Parathyroid adenoma (tissue), 2 donors: ENCODE results near the gene KRT16.
"Not testable (repeated sequence)": the region's sequence is repeated elsewhere in the genome, so short reads cannot be mapped to it uniquely, and the experiment has no call there.

Source experiments
- H2AFZ ChIP-seq: fragments of 300-600 bp; sonication (generic); one replicate; pipeline ENCODE4 v1.7.0; 2017; ENCODE audit warnings: antibody characterized with exemption, mild to moderate bottlenecking
- H3K27ac ChIP-seq: fragments of 300-600 bp; sonication (generic); one replicate; pipeline ENCODE4 v1.7.0; 2017
- H3K27me3 ChIP-seq: fragments of 300-600 bp; sonication (generic); one replicate; pipeline ENCODE4 v1.7.0; 2017; ENCODE audit warnings: low read length; ENCODE audit not compliant: control insufficient read depth, insufficient read depth
- H3K36me3 ChIP-seq: fragments of 300-600 bp; sonication (generic); one replicate; pipeline ENCODE4 v1.7.0; 2017; ENCODE audit warnings: low read length; ENCODE audit not compliant: control insufficient read depth, insufficient read depth
- H3K4me1 ChIP-seq: fragments of 300-600 bp; sonication (generic); one replicate; pipeline ENCODE4 v1.7.0; 2017; ENCODE audit warnings: control low read depth
- H3K4me2 ChIP-seq: fragments of 300-600 bp; sonication (generic); one replicate; pipeline ENCODE4 v1.7.0; 2017; ENCODE audit warnings: low read length
- H3K4me3 ChIP-seq: fragments of 300-600 bp; sonication (generic); one replicate; pipeline ENCODE4 v1.7.0; 2017; ENCODE audit warnings: low read depth, low read length
- H3K79me2 ChIP-seq: fragments of 300-600 bp; sonication (generic); one replicate; pipeline ENCODE4 v1.7.0; 2017; ENCODE audit warnings: control low read depth
- H3K9ac ChIP-seq: fragments of 300-600 bp; sonication (generic); one replicate; pipeline ENCODE4 v1.7.0; 2017; ENCODE audit warnings: mild to moderate bottlenecking
- H3K9me3 ChIP-seq: fragments of 300-600 bp; sonication (generic); one replicate; pipeline ENCODE4 v1.7.0; 2017; ENCODE audit warnings: low read length; ENCODE audit not compliant: control insufficient read depth
- TF ChIP-seq, protein P1 (sequence below): fragments of 300-600 bp; sonication (generic); IDR thresholded peaks from one replicate; pipeline ENCODE4 v1.7.0; 2017; ENCODE audit warnings: antibody characterized with exemption, mild to moderate bottlenecking
- donor health status: primary hyperparathyroidism.

The KRT16 gene

GRCh38 chr17:41617698-41618097, 5.1 kb upstream of the KRT16 start:
- H3K4me2 ChIP-seq: no peak overlapping the region
- H2AFZ ChIP-seq: no peak overlapping the region
- TF ChIP-seq, protein P1, sequence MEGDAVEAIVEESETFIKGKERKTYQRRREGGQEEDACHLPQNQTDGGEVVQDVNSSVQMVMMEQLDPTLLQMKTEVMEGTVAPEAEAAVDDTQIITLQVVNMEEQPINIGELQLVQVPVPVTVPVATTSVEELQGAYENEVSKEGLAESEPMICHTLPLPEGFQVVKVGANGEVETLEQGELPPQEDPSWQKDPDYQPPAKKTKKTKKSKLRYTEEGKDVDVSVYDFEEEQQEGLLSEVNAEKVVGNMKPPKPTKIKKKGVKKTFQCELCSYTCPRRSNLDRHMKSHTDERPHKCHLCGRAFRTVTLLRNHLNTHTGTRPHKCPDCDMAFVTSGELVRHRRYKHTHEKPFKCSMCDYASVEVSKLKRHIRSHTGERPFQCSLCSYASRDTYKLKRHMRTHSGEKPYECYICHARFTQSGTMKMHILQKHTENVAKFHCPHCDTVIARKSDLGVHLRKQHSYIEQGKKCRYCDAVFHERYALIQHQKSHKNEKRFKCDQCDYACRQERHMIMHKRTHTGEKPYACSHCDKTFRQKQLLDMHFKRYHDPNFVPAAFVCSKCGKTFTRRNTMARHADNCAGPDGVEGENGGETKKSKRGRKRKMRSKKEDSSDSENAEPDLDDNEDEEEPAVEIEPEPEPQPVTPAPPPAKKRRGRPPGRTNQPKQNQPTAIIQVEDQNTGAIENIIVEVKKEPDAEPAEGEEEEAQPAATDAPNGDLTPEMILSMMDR: no peak
- no peaks in the 10 kb centered on the region for H3K36me3 ChIP-seq
- H3K79me2 ChIP-seq: no peaks in the 10 kb centered on the region
- no peaks in the 10 kb centered on the region for H3K27me3 ChIP-seq
- no peaks in the 10 kb centered on the region for H3K9me3 ChIP-seq
- no peak overlapping the region for H3K27ac ChIP-seq
- no peaks in the 10 kb centered on the region for H3K4me1 ChIP-seq
- no peak overlapping the region for H3K4me3 ChIP-seq
- no peak overlapping the region for H3K9ac ChIP-seq

- TF ChIP-seq, protein P1: no peak
- Histone ChIP-seq H3K27ac (no peak overlapping the region), H3K9ac (no peak overlapping the region), H3K4me2 (no peak overlapping the region), H3K36me3 (no peaks in the 10 kb centered on the region), H2AFZ (no peak overlapping the region), H3K27me3 (no peaks in the 10 kb centered on the region), H3K79me2 (no peaks in the 10 kb centered on the region), H3K4me3 (no peak overlapping the region), H3K4me1 (no peaks in the 10 kb centered on the region), H3K9me3 (no peaks in the 10 kb centered on the region)
These were observed 4.6 kb upstream of the KRT16 start for GRCh38 chr17:41617136-41617535.

DNA sequence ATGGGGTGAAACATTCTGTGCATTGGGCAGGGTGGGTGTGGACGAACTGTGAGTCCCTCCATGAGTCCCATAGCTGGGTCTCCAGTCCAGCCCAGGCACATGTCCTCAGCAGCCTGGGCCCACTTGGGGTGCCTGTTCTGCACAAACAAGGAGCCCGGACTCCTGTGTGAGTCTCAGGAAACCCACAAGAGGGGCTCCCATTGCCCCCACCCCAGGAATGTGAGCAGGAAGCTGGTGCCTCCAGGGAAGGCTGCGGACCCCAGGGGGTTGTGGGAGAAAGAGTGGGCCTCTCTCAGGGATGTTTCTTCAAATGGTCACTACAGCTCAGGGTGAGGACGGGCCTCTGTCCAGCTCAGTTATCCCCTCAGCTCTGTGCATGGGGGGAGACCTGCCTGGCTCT, 3.9 kb upstream of the KRT16 start:
- not testable (repeated sequence) for H3K4me2 ChIP-seq, H3K4me3 ChIP-seq, H3K79me2 ChIP-seq

DNA sequence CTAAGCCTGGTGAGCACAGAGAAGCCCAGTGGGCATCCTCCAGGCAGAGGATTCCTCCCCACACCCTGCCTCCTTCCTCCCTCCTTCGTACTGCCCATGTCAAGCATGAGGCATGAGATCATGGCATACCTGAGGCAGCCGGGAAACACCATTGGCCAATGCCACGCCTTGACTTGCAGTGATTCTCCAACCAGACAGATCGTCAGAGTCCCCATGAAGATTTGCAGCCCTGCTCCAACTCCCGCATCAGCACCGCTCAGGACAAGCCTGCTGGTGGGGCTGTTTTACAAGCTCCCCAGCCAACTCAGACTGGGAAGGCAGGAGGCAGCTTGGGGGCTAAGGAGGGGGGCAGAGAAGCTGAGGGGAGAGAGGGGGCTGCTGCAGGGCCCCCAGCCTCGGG, 2.9 kb upstream of the KRT16 start:
- H3K4me1 ChIP-seq: no peaks in the 10 kb centered on the region
- no peak overlapping the region for H3K4me2 ChIP-seq
- no peak overlapping the region for H3K27ac ChIP-seq
- no peak overlapping the region for H2AFZ ChIP-seq
- H3K9ac ChIP-seq: no peak overlapping the region
- no peak overlapping the region for H3K4me3 ChIP-seq
- no peaks in the 10 kb centered on the region for H3K79me2 ChIP-seq
- no peaks in the 10 kb centered on the region for H3K36me3 ChIP-seq
- H3K9me3 ChIP-seq: no peaks in the 10 kb centered on the region
- TF ChIP-seq, protein P1: no peak
- H3K27me3 ChIP-seq: no peaks in the 10 kb centered on the region

More for the DNA sequence above, 3.9 kb upstream of the KRT16 start:
- not testable (repeated sequence) for H3K27me3 ChIP-seq, H3K36me3 ChIP-seq, H2AFZ ChIP-seq, H3K9me3 ChIP-seq, H3K9ac ChIP-seq, H3K4me1 ChIP-seq, H3K27ac ChIP-seq

DNA sequence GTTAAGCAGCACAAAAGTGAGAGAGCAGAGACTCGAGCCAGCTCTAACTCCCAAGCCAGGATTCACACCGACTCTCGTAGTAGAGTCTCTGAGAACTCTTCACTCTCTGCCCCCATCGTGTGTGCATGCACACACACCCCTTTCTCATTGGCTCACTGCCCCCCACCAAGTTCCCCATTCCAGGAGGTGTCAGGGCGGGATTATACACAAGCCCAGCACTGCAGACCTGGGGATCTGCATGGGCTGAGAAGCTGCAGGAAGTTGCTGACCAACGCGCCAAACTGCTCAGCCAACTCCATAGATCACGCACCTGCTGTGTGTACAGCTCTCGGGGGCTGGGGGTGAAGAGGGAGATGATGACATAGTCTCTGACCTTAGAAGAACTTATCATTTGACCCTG, 2.2 kb upstream of the KRT16 start:
- H3K9ac ChIP-seq, H3K9me3 ChIP-seq, H3K36me3 ChIP-seq, H3K4me2 ChIP-seq, H3K4me1 ChIP-seq, H2AFZ ChIP-seq, H3K27ac ChIP-seq, H3K79me2 ChIP-seq, H3K27me3 ChIP-seq, H3K4me3 ChIP-seq: not testable (repeated sequence)

- TF ChIP-seq, protein P1: no peak
- H3K4me1 ChIP-seq: no peaks in the 10 kb centered on the region
- no peak overlapping the region for H3K4me2 ChIP-seq
- no peaks in the 10 kb centered on the region for H3K9me3 ChIP-seq
- no peaks in the 10 kb centered on the region for H3K79me2 ChIP-seq
- no peaks in the 10 kb centered on the region for H3K27me3 ChIP-seq
- no peak overlapping the region for H3K9ac ChIP-seq
- H3K4me3 ChIP-seq: no peak overlapping the region
- H3K36me3 ChIP-seq: no peaks in the 10 kb centered on the region
- H3K27ac ChIP-seq: no peak overlapping the region
- H2AFZ ChIP-seq: no peak overlapping the region
These were observed 1.5 kb upstream of the KRT16 start for GRCh38 chr17:41614098-41614497.
